Subcutaneous abdominal adipose tissue (tissue), 5 donors: ENCODE data around the gene DAAM2.
A peak's percentile ranks its signal among the peaks of the same experiment; 100 is the strongest.

ENCODE experiments used
- H3K27ac ChIP-seq: one replicate; pipeline ENCODE4 v1.7.0; 2013; ENCODE audit warnings: low read depth, mild to moderate bottlenecking, inconsistent platforms, low read length, moderate library complexity
- H3K27me3 ChIP-seq, 5 donors: one replicate each; pipeline ENCODE4 v1.7.0; 2013; ENCODE audit warnings: low read length in 5 of 5, inconsistent platforms in 1 of 5; ENCODE audit not compliant: control insufficient read depth in 5 of 5, insufficient read depth in 4 of 5
- H3K36me3 ChIP-seq, 5 donors: one replicate each; pipeline ENCODE4 v1.7.0; 2013; ENCODE audit warnings: low read length in 5 of 5; ENCODE audit not compliant: control insufficient read depth in 5 of 5, insufficient read depth in 5 of 5
- H3K4me1 ChIP-seq, 5 donors: one replicate each; pipeline ENCODE4 v1.7.0; 2013; ENCODE audit warnings: low read length in 5 of 5, mild to moderate bottlenecking in 3 of 5, moderate library complexity in 1 of 5; ENCODE audit not compliant: control insufficient read depth in 5 of 5, insufficient read depth in 5 of 5
- H3K4me3 ChIP-seq, 5 donors: one replicate each; pipeline ENCODE4 v1.7.0; 2013; ENCODE audit warnings: low read length in 5 of 5, low read depth in 1 of 5
- H3K9ac ChIP-seq, 5 donors: one replicate each; pipeline ENCODE4 v1.7.0; 2013; ENCODE audit warnings: low read length in 5 of 5, mild to moderate bottlenecking in 4 of 5, moderate library complexity in 3 of 5
- H3K9me3 ChIP-seq, 5 donors: one replicate each; pipeline ENCODE4 v1.7.0; 2013; ENCODE audit warnings: low read length in 5 of 5; ENCODE audit not compliant: control insufficient read depth in 5 of 5
- donor health status: healthy.
- donor health status: healthy.
- donor health status: healthy.
- donor health status: healthy.
- donor health status: healthy.

The DAAM2 gene

GRCh38 chr6:39876826-39877225, 84.7 kb downstream of the DAAM2 start:
- peaks cover 2 to 18% (median 10%) of the 10 kb centered on the region in 5 donors for H3K4me1 ChIP-seq
- H3K36me3 ChIP-seq, result peaks cover 8 to 81% (median 57%) of the 10 kb centered on the region in 5 donors
- peaks cover 0 to under 1% (median 0%) of the 10 kb centered on the region in 5 donors for H3K27me3 ChIP-seq
- H3K9ac ChIP-seq, result peak overlapping the region in 1 of 5 donors; percentile 22
- no peak overlapping the region for H3K4me3 ChIP-seq
- H3K9me3 ChIP-seq, result no peaks in the 10 kb centered on the region
- H3K27ac ChIP-seq, result peak overlapping the region; percentile 18

- Histone ChIP-seq H3K27me3 (peaks cover 0 to 7% (median 0%) of the 10 kb centered on the region in 5 donors), H3K36me3 (peaks cover 3 to 53% (median 36%) of the 10 kb centered on the region in 5 donors), H3K4me1 (peaks cover 11 to 31% (median 24%) of the 10 kb centered on the region in 5 donors), H3K27ac (no peak overlapping the region), H3K9me3 (no peaks in the 10 kb centered on the region), H3K9ac (no peak overlapping the region), H3K4me3 (no peak overlapping the region)
These were observed 87.4 kb downstream of the DAAM2 start for GRCh38 chr6:39879535-39879934.

GRCh38 chr6:39880594-39880993, 88.4 kb downstream of the DAAM2 start:
- no peaks in the 10 kb centered on the region for H3K9me3 ChIP-seq
- peaks cover 0 to 45% (median 27%) of the 10 kb centered on the region in 5 donors for H3K36me3 ChIP-seq
- no peak overlapping the region for H3K4me3 ChIP-seq
- no peak overlapping the region for H3K27ac ChIP-seq
- H3K27me3 ChIP-seq, result peaks cover 0 to 7% (median 0%) of the 10 kb centered on the region in 5 donors
- peaks cover 11 to 31% (median 24%) of the 10 kb centered on the region in 5 donors for H3K4me1 ChIP-seq
- no peak overlapping the region for H3K9ac ChIP-seq

- peaks cover 0 to 7% (median 0%) of the 10 kb centered on the region in 5 donors for H3K27me3 ChIP-seq
- H3K9me3 ChIP-seq, result no peaks in the 10 kb centered on the region
- peak overlapping the region in 1 of 5 donors; percentile 84 for H3K9ac ChIP-seq
- H3K4me1 ChIP-seq, result peaks cover 11 to 28% (median 21%) of the 10 kb centered on the region in 5 donors
- peaks cover 0 to 38% (median 19%) of the 10 kb centered on the region in 5 donors for H3K36me3 ChIP-seq
- H3K4me3 ChIP-seq, result peak overlapping the region in 1 of 5 donors; percentile 44
- peak overlapping the region; percentile 72 for H3K27ac ChIP-seq
These were observed 89.8 kb downstream of the DAAM2 start for GRCh38 chr6:39881851-39882530.

GRCh38 chr6:39882531-39882899, 90.3 kb downstream of the DAAM2 start:
- Histone ChIP-seq H3K9ac (peak overlapping the region in 1 of 5 donors; percentile 84), H3K4me1 (peaks cover 11 to 28% (median 22%) of the 10 kb centered on the region in 5 donors), H3K4me3 (peak overlapping the region in 1 of 5 donors; percentile 44), H3K27ac (peak overlapping the region; percentile 72), H3K36me3 (peaks cover 0 to 34% (median 18%) of the 10 kb centered on the region in 5 donors), H3K9me3 (no peaks in the 10 kb centered on the region), H3K27me3 (peaks cover 0 to 7% (median 0%) of the 10 kb centered on the region in 5 donors)

GRCh38 chr6:39884696-39885095, 92.5 kb downstream of the DAAM2 start:
- peaks cover 0 to 13% (median 6%) of the 10 kb centered on the region in 5 donors for H3K36me3 ChIP-seq
- H3K27ac ChIP-seq, result peak overlapping the region; percentile 20
- H3K9ac ChIP-seq, result no peak overlapping the region
- peaks cover 11 to 38% (median 30%) of the 10 kb centered on the region in 5 donors for H3K4me1 ChIP-seq
- peaks cover 0 to 7% (median 0%) of the 10 kb centered on the region in 5 donors for H3K27me3 ChIP-seq
- no peaks in the 10 kb centered on the region for H3K9me3 ChIP-seq
- H3K4me3 ChIP-seq, result no peak overlapping the region

GRCh38 chr6:39885691-39886090, 93.5 kb downstream of the DAAM2 start:
- Histone ChIP-seq H3K9ac (no peak overlapping the region), H3K4me1 (peaks cover 11 to 38% (median 30%) of the 10 kb centered on the region in 5 donors), H3K36me3 (peaks cover 0 to 9% (median under 1%) of the 10 kb centered on the region in 5 donors), H3K9me3 (no peaks in the 10 kb centered on the region), H3K4me3 (no peak overlapping the region), H3K27ac (no peak overlapping the region), H3K27me3 (peaks cover 0 to 7% (median 0%) of the 10 kb centered on the region in 5 donors)

GRCh38 chr6:39886871-39887270, 94.7 kb downstream of the DAAM2 start:
- Histone ChIP-seq H3K9ac (no peak overlapping the region), H3K27ac (peak overlapping the region; percentile 10), H3K27me3 (peaks cover 0 to 5% (median 0%) of the 10 kb centered on the region in 5 donors), H3K9me3 (no peaks in the 10 kb centered on the region), H3K36me3 (peaks cover 0 to 10% (median 0%) of the 10 kb centered on the region in 5 donors), H3K4me3 (no peak overlapping the region), H3K4me1 (peaks cover 8 to 34% (median 28%) of the 10 kb centered on the region in 5 donors)

- H3K4me3 ChIP-seq, result no peak overlapping the region
- no peak overlapping the region for H3K27ac ChIP-seq
- H3K36me3 ChIP-seq, result peaks cover 0 to 11% (median 3%) of the 10 kb centered on the region in 5 donors
- no peaks in the 10 kb centered on the region for H3K27me3 ChIP-seq
- peaks cover 0 to 26% (median 19%) of the 10 kb centered on the region in 5 donors for H3K4me1 ChIP-seq
- no peaks in the 10 kb centered on the region for H3K9me3 ChIP-seq
- no peak overlapping the region for H3K9ac ChIP-seq
These were observed 95.7 kb downstream of the DAAM2 start for GRCh38 chr6:39887692-39888450.

GRCh38 chr6:39889229-39889628, 97.1 kb downstream of the DAAM2 start:
- H3K27me3 ChIP-seq, result no peaks in the 10 kb centered on the region
- no peak overlapping the region for H3K4me3 ChIP-seq
- H3K4me1 ChIP-seq, result peaks cover 0 to 25% (median 18%) of the 10 kb centered on the region in 5 donors
- peaks cover 0 to 11% (median 4%) of the 10 kb centered on the region in 5 donors for H3K36me3 ChIP-seq
- no peak overlapping the region for H3K9ac ChIP-seq
- H3K9me3 ChIP-seq, result no peaks in the 10 kb centered on the region
- no peak overlapping the region for H3K27ac ChIP-seq
